Measurements from ENCODE around the gene PLD6.

DNA sequence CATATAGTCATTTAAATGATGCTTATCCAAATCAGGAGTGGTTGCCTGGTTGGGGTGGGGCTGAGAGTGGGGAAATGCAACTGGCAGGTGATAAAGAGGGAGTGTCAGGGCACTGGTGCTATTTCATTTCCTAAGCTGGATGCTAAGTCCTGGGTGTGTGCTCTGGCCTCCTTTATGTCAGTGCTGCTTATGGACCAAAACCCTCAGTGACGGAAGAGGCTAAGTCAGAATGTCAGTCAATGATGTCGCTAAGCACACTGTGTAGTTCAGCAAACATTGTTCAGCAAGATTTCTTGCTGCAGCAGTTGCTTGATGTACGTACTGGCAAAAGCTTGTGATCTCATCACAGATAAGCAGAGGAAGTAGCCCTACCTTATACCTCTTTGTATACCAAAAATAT lies 47.3 kb upstream of the PLD6 start:
- TF ChIP-seq GATA1 (IDR thresholded peaks at IDR 0.05; ENCODE audit: low read depth, low read length) (no peak), POLR2A (IDR thresholded peaks at IDR 0.05; ENCODE audit: low read length) (no peak)
